Measurements from ENCODE around the gene DENND2C.

The DENND2C gene

DNA sequence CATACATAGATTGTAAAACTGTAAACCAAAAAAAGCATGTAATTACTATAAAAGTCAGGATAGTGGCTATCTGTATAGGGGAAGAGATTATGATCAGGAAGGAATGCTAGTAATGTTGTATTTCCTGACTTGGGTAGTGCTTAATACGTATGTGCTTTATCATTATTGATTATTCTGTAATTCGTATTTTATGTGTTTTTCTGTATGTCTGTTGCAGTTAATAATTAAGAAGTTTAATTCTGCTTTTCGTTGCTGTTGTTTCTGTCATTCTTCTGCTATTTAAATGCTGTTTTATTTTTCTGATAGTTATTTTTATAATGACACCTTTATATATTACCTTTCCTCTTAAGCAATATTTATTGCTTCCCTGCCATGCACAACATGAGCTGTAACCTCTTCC, 129.6 kb downstream of the DENND2C start:
- H3K4me3 ChIP-seq (ENCODE audit: low read depth, low read length): no peak overlapping the region
- TF ChIP-seq, protein P1, sequence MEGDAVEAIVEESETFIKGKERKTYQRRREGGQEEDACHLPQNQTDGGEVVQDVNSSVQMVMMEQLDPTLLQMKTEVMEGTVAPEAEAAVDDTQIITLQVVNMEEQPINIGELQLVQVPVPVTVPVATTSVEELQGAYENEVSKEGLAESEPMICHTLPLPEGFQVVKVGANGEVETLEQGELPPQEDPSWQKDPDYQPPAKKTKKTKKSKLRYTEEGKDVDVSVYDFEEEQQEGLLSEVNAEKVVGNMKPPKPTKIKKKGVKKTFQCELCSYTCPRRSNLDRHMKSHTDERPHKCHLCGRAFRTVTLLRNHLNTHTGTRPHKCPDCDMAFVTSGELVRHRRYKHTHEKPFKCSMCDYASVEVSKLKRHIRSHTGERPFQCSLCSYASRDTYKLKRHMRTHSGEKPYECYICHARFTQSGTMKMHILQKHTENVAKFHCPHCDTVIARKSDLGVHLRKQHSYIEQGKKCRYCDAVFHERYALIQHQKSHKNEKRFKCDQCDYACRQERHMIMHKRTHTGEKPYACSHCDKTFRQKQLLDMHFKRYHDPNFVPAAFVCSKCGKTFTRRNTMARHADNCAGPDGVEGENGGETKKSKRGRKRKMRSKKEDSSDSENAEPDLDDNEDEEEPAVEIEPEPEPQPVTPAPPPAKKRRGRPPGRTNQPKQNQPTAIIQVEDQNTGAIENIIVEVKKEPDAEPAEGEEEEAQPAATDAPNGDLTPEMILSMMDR (IDR thresholded peaks at IDR 0.05; ENCODE audit: borderline replicate concordance, insufficient read depth, low read depth, low read length): no peak

DNA sequence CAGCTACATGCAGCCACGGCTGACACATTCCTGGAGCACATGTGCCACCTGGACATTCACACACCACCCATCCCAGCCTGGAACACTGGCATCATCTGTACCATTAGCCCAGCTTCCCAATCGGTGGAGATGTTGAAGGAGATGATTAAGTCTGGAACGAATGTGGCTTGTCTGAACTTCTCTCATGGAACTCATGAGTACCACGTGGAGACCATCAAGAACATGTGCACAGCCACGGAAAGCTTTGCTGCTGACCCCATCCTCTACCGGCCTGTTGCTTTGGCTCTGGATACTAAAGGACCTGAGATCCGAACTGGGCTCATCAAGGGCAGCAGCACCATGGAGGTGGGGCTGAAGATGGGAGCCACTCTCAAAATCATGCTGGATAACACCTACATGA, 133.8 kb downstream of the DENND2C start:
- H3K4me3 ChIP-seq (ENCODE audit: low read depth, low read length): no peak overlapping the region

DNA sequence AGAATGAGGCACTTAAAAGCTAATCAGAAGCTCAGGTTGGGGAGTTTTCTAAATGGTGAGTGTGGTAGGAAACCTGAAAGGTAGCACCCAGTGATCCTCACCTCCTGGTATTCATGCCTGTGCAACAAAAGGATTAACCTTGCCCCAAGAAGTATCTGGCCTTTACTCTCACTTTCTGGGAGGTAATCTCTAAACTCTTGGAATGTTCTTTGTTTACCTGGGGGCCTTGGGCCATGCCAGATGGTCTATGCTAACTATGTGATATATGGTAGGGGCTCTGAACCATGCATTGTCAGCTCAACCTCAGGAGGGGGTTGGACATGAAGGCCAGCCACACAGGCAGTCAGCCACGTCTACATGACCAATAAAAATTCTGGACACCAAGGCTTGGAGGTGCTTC, 134.4 kb downstream of the DENND2C start:
- TF ChIP-seq, protein P1 (IDR thresholded peaks at IDR 0.05; ENCODE audit: borderline replicate concordance, insufficient read depth, low read depth, low read length): no peak
- H3K4me3 ChIP-seq (ENCODE audit: low read depth, low read length): no peak overlapping the region

More for the DNA sequence above, 133.8 kb downstream of the DENND2C start:
- TF ChIP-seq, protein P1 (IDR thresholded peaks at IDR 0.05; ENCODE audit: borderline replicate concordance, insufficient read depth, low read depth, low read length): no peak

Measured in GM12875 (cell line).